IgD-negative memory B cell (primary cell): ENCODE measurements around the gene PFKM. TPM values are rescaled to one million over a fixed set of nuclear protein-coding genes. Genes with fewer than 3 reads are reported as not detected.
A peak's percentile ranks its signal among the peaks of the same experiment; 100 is the strongest.

Source experiments
- H3K27ac Mint-ChIP-seq, 3 donors: one replicate each; pipeline ENCODE4 v1.8.0; 2020 to 2022; ENCODE audit warnings: mild to moderate bottlenecking in 3 of 3, mixed read lengths in 3 of 3, moderate library complexity in 1 of 3
- H3K27me3 Mint-ChIP-seq: one replicate; pipeline ENCODE4 v1.8.0; 2021; ENCODE audit warnings: mixed read lengths
- H3K36me3 Mint-ChIP-seq: one replicate; pipeline ENCODE4 v1.8.0; 2020; ENCODE audit warnings: mild to moderate bottlenecking, mixed read lengths
- H3K4me1 Mint-ChIP-seq, 3 donors: one replicate each; pipeline ENCODE4 v1.8.0; 2020 to 2022; ENCODE audit warnings: mixed read lengths in 3 of 3, mild to moderate bottlenecking in 1 of 3
- H3K4me3 Mint-ChIP-seq, 4 donors: one replicate each; pipeline ENCODE4 v1.8.0; 2020 to 2022; ENCODE audit warnings: mild to moderate bottlenecking in 4 of 4, mixed read lengths in 4 of 4, moderate library complexity in 3 of 4
- H3K9me3 Mint-ChIP-seq, 3 donors: one replicate each; pipeline ENCODE4 v1.8.0; 2020 to 2021; ENCODE audit warnings: mixed read lengths in 3 of 3, mild to moderate bottlenecking in 1 of 3
- polyA plus RNA-seq: library from polyadenylated mRNA; unstranded; fragments of 300-500 nt; fragmentation: Illumina TruSeq; gene quantifications from one replicate; pipeline ENCODE4 v1.2.3, GENCODE V29; 2021

PFKM gene
- 7.5 TPM for polyA plus RNA-seq

DNA sequence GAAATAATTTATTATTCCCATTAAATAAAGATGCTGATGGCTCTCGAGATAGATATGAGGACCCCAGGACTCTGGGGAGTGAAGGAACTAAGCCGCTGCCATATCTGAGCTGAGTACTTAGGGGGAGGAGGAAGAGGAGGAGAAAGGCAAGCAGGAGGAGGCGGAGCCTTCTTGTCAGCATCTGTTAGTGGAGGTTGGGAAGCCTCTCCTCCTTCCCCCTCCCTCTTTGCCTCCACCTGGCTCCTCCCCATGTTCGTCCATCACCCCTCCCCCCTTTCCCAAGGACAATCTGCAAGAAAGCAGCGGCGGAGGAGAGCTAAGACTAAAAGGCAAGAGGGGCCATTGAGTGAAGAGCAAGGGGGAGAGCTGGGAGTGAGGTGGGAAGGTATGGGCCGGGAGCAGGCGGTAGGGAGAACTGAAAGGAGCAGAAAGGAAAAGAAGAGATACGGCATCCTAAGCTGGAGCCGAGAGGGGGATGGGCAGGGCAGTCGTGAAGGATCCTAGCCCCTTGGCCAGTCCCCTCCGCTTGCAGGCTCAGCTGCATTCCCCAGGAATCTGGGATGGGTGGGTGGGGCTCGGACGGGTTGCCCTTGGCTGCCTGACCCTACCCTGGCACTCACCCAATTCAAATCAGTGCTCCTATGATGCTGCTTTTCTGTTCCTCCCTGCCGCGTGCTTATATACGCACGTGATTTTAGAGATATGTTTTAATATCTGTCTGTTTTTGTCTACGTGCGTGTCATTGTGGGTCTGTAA is at the start of gene PFKM:
TSS of gene PFKM (plus strand) at position 287 of the 756 bp plus-strand sequence. CDS start 3,411 bp downstream, outside the sequence.
- Mint-ChIP-seq H3K4me3 (peak within 1 kb of the TSS; percentile 91 to 99 (median 97)), H3K27me3 (no peaks in the 10 kb centered on the region), H3K36me3 (no peaks in the 10 kb centered on the region), H3K4me1 (peaks cover 15 to 21% (median 18%) of the 10 kb centered on the region in 3 donors), H3K9me3 (no peaks in the 10 kb centered on the region), H3K27ac (peak within 1 kb of the TSS; percentile 61 to 89 (median 79))

DNA sequence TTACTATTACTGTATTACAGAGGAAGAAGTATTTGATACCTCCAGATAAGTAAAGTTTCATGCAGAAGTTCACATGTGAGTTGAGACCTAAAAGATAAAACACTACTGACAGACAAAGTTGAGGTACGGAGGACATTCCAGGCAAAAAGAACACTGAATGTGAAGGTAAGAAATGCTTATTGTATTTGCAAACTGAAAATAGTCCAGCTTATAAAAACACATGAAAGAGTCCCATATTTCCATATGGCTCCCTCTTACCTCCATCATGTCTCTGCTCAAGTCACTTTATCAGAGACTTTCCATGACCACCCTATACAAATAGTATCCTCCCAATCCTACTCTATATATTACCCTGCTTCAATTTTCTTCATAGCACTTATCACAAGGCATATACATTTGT is 49.1 kb upstream of the PFKM start:
- Mint-ChIP-seq H3K36me3 (peaks cover 8% of the 10 kb centered on the region), H3K4me1 (peaks cover 0 to 2% (median 0%) of the 10 kb centered on the region in 3 donors), H3K27me3 (no peaks in the 10 kb centered on the region), H3K9me3 (no peaks in the 10 kb centered on the region), H3K27ac (no peak overlapping the region), H3K4me3 (no peak overlapping the region)

DNA sequence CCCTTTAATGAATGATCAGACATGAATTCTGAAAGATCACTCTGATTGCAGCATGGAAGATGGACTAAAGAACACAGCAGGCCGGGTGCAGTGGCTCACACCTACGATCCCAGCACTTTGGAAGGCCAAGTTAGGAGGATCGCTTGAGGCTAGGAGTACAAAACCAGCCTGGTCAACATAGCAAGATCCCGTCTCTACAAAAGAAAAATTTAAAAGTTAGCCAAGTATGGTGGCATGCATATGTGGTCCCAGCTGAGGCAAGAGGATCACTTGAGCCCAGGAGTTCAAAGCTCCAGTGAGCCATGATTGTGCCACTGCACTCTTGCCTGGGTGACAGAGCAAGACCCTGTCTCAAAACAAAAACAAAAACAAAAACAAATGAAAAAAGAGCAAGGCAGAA is 48.4 kb upstream of the PFKM start:
- Mint-ChIP-seq H3K4me1 (peaks cover 0 to 2% (median 0%) of the 10 kb centered on the region in 3 donors), H3K9me3 (no peaks in the 10 kb centered on the region), H3K27me3 (no peaks in the 10 kb centered on the region), H3K27ac (no peak overlapping the region), H3K4me3 (no peak overlapping the region), H3K36me3 (peaks cover 6% of the 10 kb centered on the region)

- no peaks in the 10 kb centered on the region for H3K9me3 Mint-ChIP-seq
- no peak overlapping the region for H3K4me3 Mint-ChIP-seq
- peaks cover 8% of the 10 kb centered on the region for H3K36me3 Mint-ChIP-seq
- H3K27ac Mint-ChIP-seq = no peak overlapping the region
- H3K27me3 Mint-ChIP-seq = no peaks in the 10 kb centered on the region
- H3K4me1 Mint-ChIP-seq = peaks cover 0 to 2% (median 0%) of the 10 kb centered on the region in 3 donors
Observed at GRCh38 chr12:48071808-48072207, 47.4 kb upstream of the PFKM start.

- H3K4me3 Mint-ChIP-seq = no peak overlapping the region
- peaks cover 7% of the 10 kb centered on the region for H3K36me3 Mint-ChIP-seq
- no peaks in the 10 kb centered on the region for H3K9me3 Mint-ChIP-seq
- H3K27me3 Mint-ChIP-seq = no peaks in the 10 kb centered on the region
- no peak overlapping the region for H3K27ac Mint-ChIP-seq
- H3K4me1 Mint-ChIP-seq = peaks cover 0 to 2% (median 0%) of the 10 kb centered on the region in 3 donors
Observed at GRCh38 chr12:48072266-48072665, 46.9 kb upstream of the PFKM start.

DNA sequence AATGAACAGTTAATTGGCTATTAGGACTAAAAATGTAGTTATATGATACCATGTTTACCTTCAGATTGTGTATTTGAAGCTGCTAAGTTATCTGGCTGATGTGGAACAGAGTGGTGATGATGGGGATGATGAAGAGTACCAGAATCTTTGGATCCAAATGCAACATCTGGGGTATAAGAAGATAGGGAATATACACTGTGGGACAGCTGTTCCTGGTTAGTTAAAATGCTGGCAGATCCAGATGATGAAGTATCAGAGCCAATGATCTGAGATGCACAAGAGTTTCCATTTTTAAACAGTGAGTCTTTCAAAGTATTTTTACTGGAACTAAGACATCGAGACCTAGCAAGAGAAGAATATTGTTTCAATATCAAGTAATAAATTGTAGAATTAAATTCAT is 44.9 kb upstream of the PFKM start:
- H3K27ac Mint-ChIP-seq = no peak overlapping the region

DNA sequence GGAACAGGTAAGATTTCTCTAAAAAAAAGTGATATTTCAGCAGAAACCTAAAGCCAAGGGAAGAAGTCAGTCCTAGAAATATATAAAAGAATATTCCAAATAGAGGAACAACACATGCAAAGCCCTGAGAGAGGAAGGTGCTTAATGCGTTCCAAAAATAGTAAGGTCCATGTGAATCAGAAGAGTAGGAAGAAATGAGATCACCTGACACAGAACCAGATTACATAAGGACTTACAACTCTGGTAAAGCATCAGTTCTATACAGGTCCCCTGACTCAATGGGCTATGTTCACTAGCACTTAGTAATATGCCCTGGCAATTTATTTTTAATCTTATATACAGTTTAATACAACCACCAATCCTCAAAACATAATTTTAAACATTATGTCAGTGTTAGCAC is 43.3 kb upstream of the PFKM start:
- Mint-ChIP-seq H3K27ac (no peak overlapping the region), H3K4me1 (no peaks in the 10 kb centered on the region), H3K36me3 (peaks cover 11% of the 10 kb centered on the region), H3K27me3 (no peaks in the 10 kb centered on the region), H3K4me3 (no peak overlapping the region), H3K9me3 (no peaks in the 10 kb centered on the region)

More for the DNA sequence above, 44.9 kb upstream of the PFKM start:
- Mint-ChIP-seq H3K36me3 (peaks cover 11% of the 10 kb centered on the region), H3K4me1 (no peaks in the 10 kb centered on the region), H3K4me3 (no peak overlapping the region), H3K9me3 (no peaks in the 10 kb centered on the region), H3K27me3 (no peaks in the 10 kb centered on the region)

GRCh38 chr12:48077111-48077510 is 42.1 kb upstream of the PFKM start:
- Mint-ChIP-seq H3K9me3 (no peaks in the 10 kb centered on the region), H3K4me3 (no peak overlapping the region)

DNA sequence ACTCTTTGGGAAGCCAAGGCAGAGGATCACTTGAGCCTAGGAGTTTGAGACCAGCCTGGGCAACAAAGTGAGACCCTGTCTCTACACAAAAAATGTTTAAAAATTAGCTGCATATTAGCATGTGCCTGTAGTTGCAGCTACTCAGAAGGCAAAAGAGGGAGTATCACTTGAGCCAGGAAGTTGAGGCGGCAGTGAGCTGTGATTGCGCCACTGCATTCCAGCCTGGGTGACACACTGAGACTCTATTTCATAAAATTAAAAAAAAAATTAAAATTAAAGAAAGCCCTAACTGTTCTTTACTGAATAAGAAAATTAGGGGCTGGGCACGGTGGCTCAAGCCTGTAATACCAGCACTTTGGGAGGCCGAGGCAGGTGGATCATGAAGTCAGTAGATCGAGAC is 40.3 kb upstream of the PFKM start:
- Mint-ChIP-seq H3K27me3 (no peaks in the 10 kb centered on the region), H3K4me3 (no peak overlapping the region), H3K27ac (no peak overlapping the region), H3K4me1 (no peaks in the 10 kb centered on the region), H3K9me3 (no peaks in the 10 kb centered on the region), H3K36me3 (peaks cover 11% of the 10 kb centered on the region)

More at GRCh38 chr12:48077111-48077510, 42.1 kb upstream of the PFKM start:
- Mint-ChIP-seq H3K4me1 (no peaks in the 10 kb centered on the region), H3K27ac (no peak overlapping the region), H3K27me3 (no peaks in the 10 kb centered on the region), H3K36me3 (peaks cover 11% of the 10 kb centered on the region)

DNA sequence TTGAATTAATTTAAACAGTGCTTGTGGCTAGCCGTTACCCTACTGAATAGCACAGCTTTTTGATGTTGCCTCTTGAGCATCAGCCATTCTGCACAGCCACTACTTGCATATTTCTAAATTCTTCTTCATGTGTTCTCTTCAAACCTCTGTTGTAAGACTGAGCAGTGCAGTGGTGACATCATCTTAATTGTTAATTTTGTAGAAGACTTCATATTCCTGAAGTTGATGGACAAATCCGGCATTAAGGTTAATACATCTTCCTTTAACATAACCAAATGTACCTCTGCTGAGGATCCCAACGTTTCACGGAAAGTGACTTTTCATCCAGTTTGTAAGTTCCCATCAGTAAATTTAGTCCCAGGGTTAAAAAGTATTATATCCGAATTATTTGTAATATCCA is 38.9 kb upstream of the PFKM start:
- Mint-ChIP-seq H3K4me3 (no peak overlapping the region), H3K27me3 (no peaks in the 10 kb centered on the region), H3K27ac (no peak overlapping the region), H3K4me1 (peaks cover 4 to 6% (median 4%) of the 10 kb centered on the region in 3 donors), H3K36me3 (peaks cover 10% of the 10 kb centered on the region), H3K9me3 (no peaks in the 10 kb centered on the region)

DNA sequence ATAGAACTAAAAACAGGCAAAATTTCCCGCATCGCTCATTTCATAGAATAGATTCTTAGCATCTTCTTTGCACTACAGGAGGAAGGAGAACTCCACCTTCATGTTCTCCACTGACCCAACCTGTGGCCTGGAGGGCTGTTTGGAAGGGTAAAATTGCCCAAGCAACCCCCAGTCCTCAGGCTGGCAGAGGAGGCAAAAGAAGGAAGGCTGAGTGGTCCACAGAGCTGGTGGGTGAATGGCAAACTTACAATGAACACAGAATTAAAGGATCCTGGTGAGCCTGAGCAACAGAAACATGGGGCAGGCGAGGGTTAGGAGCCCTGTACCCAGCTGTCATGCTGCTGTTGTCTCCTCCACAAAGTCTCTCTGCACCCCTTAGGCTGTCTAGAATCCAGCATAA is 38.3 kb upstream of the PFKM start:
- peaks cover 10% of the 10 kb centered on the region for H3K36me3 Mint-ChIP-seq
- H3K9me3 Mint-ChIP-seq = no peaks in the 10 kb centered on the region
- H3K27me3 Mint-ChIP-seq = no peaks in the 10 kb centered on the region
- H3K4me3 Mint-ChIP-seq = no peak overlapping the region
- H3K4me1 Mint-ChIP-seq = peaks cover 4 to 6% (median 4%) of the 10 kb centered on the region in 3 donors
- no peak overlapping the region for H3K27ac Mint-ChIP-seq

DNA sequence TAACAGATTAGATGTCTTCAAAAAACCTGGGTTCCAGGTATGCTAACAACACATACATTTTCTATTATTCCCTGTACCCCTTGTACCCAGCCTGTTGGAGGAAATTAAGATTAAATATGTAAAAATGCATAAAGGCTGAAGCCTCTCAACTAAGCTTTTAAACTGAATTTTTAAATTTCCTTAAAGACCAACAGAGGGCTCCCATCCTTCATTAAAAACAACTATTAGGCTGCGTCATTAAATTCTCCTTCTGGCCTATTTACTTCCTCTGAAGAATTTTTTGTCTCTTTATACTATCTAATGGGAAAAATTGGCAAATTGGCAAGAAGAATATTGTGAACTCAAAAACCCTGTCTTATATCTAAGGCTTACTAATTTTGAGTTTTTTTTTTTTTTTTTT is 35.1 kb upstream of the PFKM start:
- Mint-ChIP-seq H3K27me3 (no peaks in the 10 kb centered on the region), H3K4me1 (peaks cover 4 to 6% (median 4%) of the 10 kb centered on the region in 3 donors), H3K4me3 (no peak overlapping the region), H3K27ac (peak overlapping the region in 1 of 3 donors; percentile 87), H3K9me3 (no peaks in the 10 kb centered on the region), H3K36me3 (peaks cover 3% of the 10 kb centered on the region)

DNA sequence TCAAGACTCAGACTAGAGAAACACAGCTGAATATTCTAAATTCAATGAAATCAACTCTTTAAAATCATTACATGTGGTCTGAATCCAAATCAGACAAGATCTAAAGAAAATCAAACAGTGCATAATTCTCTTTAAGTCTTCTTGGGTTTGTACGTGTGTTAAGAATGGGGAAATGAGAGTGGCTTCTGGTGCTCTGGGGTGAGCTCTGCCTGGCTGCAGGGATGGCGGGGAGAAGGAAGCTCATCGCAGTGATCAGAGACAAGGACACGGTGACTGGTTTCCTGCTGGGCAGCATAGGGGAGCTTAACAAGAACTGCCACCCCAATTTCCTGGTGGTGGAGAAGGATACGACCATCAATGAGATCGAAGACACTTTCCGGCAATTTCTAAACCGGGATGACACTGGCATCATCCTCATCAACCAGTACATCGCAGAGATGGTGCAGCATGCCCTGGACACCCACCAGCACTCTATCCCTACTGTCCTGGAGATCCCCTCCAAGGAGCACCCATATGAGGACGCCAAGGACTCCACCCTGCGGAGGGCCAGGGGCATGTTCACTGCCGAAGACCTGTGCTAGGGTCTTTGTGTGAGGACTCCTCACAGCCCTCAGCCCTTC is 34.2 kb upstream of the PFKM start:
- Mint-ChIP-seq H3K36me3 (peaks cover 3% of the 10 kb centered on the region), H3K27ac (peak overlapping the region in 2 of 3 donors; percentile 59 to 87), H3K4me1 (peaks cover 4 to 6% (median 4%) of the 10 kb centered on the region in 3 donors), H3K4me3 (no peak overlapping the region), H3K9me3 (no peaks in the 10 kb centered on the region), H3K27me3 (no peaks in the 10 kb centered on the region)

GRCh38 chr12:48086327-48086726 is 32.8 kb upstream of the PFKM start:
- Mint-ChIP-seq H3K27me3 (no peaks in the 10 kb centered on the region), H3K27ac (no peak overlapping the region), H3K4me1 (peaks cover 4 to 7% (median 6%) of the 10 kb centered on the region in 3 donors), H3K4me3 (no peak overlapping the region), H3K36me3 (peaks cover 3% of the 10 kb centered on the region), H3K9me3 (no peaks in the 10 kb centered on the region)

DNA sequence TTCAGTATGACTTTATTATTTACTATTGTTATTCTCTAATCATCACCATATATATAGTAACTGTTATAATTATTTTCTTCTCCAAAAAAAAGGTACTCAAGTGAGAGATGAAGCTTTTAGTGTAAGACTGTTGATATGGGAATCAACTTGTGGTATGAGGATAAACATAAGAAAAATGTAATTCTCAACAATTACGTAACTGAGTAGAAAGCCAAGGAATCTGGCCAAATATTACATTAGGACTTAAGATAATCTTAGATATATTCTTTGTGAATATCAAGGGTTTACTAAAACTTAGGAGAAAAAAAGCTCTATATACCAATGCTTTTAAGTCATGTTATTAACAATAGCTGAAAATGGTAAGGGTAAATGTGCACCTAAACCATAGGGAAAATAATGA is 26.6 kb upstream of the PFKM start:
- H3K4me1 Mint-ChIP-seq = peaks cover 0 to 5% (median 4%) of the 10 kb centered on the region in 3 donors
- no peaks in the 10 kb centered on the region for H3K36me3 Mint-ChIP-seq

DNA sequence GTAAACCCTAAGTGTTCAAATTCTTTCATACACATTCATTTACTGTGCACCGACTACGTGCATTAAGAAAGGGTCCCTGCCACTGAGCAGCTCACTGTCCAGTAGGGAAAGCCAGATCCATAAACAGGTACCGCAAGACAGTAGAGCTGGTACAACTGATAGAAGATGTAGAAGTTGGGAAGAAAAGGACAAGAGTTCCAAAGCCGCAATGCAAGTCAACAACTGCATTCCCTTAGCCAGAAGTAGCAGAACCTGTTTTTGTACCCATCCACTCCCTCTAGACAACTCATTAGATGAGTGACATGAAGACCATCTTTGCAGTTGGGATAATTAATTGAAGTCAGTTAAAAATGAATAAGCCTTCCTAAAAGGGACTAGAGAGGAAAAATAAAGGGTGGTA is 14.6 kb upstream of the PFKM start:
- Mint-ChIP-seq H3K27ac (peak overlapping the region; percentile 18 to 100 (median 94)), H3K36me3 (peaks cover 2% of the 10 kb centered on the region), H3K4me3 (peak overlapping the region; percentile 92 to 99 (median 95)), H3K27me3 (no peaks in the 10 kb centered on the region), H3K4me1 (peaks cover 18 to 43% (median 34%) of the 10 kb centered on the region in 3 donors), H3K9me3 (no peaks in the 10 kb centered on the region)

More for the DNA sequence above, 26.6 kb upstream of the PFKM start:
- Mint-ChIP-seq H3K27ac (no peak overlapping the region), H3K27me3 (no peaks in the 10 kb centered on the region), H3K9me3 (no peaks in the 10 kb centered on the region), H3K4me3 (no peak overlapping the region)
